H9 (cell line): ENCODE data around the gene PPP1R9A. TPM values are rescaled to one million over a fixed set of nuclear protein-coding genes. Genes with fewer than 3 reads are reported as not detected.

ENCODE experiments used
- DNase-seq: peaks from one replicate; pipeline ENCODE4 v3.0.0-alpha.2; 2017
- H2AFZ ChIP-seq: one replicate; pipeline ENCODE4 v1.6.1; 2013; ENCODE audit warnings: mild to moderate bottlenecking, low read length, control low read depth, moderate library complexity
- H2AK5ac ChIP-seq: 2 replicates; pipeline ENCODE4 v1.6.1; 2013; ENCODE audit warnings: low read length, control low read depth, mixed read lengths; ENCODE audit not compliant: insufficient read length
- H2BK120ac ChIP-seq: one replicate; pipeline ENCODE4 v1.6.1; 2013; ENCODE audit warnings: low read depth, mild to moderate bottlenecking, low read length, control low read depth, inconsistent platforms; ENCODE audit not compliant: poor library complexity, severe bottlenecking
- H2BK12ac ChIP-seq: 2 replicates; pipeline ENCODE4 v1.6.1; 2013; ENCODE audit warnings: low read length, control low read depth, mixed read lengths, low read depth; ENCODE audit not compliant: insufficient read length
- H2BK15ac ChIP-seq: 2 replicates; pipeline ENCODE4 v1.6.1; 2013; ENCODE audit warnings: low read depth, low read length, control low read depth
- H2BK20ac ChIP-seq: one replicate; pipeline ENCODE4 v1.6.1; 2013; ENCODE audit warnings: low read depth, mild to moderate bottlenecking, low read length, control low read depth, inconsistent platforms; ENCODE audit not compliant: poor library complexity, severe bottlenecking
- H2BK5ac ChIP-seq: 2 replicates; pipeline ENCODE4 v1.6.1; 2013; ENCODE audit warnings: low read length, control low read depth, mixed read lengths; ENCODE audit not compliant: insufficient read length
- H3K14ac ChIP-seq: 2 replicates; pipeline ENCODE4 v1.6.1; 2013; ENCODE audit warnings: low read length, control low read depth; ENCODE audit not compliant: insufficient read depth
- H3K18ac ChIP-seq: 2 replicates; pipeline ENCODE4 v1.6.1; 2013; ENCODE audit warnings: low read depth, mild to moderate bottlenecking, mixed read lengths, low read length, control low read depth; ENCODE audit not compliant: insufficient read length
- H3K23ac ChIP-seq: 2 replicates; pipeline ENCODE4 v1.6.1; 2013; ENCODE audit warnings: low read length, control low read depth, mixed read lengths, low read depth; ENCODE audit not compliant: insufficient read length
- H3K23me2 ChIP-seq: 2 replicates; pipeline ENCODE4 v1.6.1; 2013; ENCODE audit warnings: low read depth, mild to moderate bottlenecking, mixed read lengths, low read length, control low read depth; ENCODE audit not compliant: insufficient read length, poor library complexity, severe bottlenecking
- H3K27ac ChIP-seq: 2 replicates; pipeline ENCODE4 v1.5.1; 2013; ENCODE audit warnings: low read length, control low read depth, mixed read lengths, low read depth; ENCODE audit not compliant: insufficient read length
- H3K27me3 ChIP-seq: 2 replicates; pipeline ENCODE4 v1.6.1; 2013; ENCODE audit warnings: low read length, control low read depth, inconsistent platforms; ENCODE audit not compliant: insufficient read depth
- H3K4ac ChIP-seq: 2 replicates; pipeline ENCODE4 v1.6.1; 2013; ENCODE audit warnings: low read depth, mild to moderate bottlenecking, control low read depth, inconsistent platforms, low read length, moderate library complexity
- H3K4me1 ChIP-seq: 2 replicates; pipeline ENCODE4 v1.6.1; 2013; ENCODE audit warnings: low read length, control low read depth, inconsistent platforms; ENCODE audit not compliant: insufficient read depth
- H3K4me2 ChIP-seq: 2 replicates; pipeline ENCODE4 v1.6.1; 2013; ENCODE audit warnings: low read length, control low read depth, mixed read lengths; ENCODE audit not compliant: insufficient read length, insufficient read depth
- H3K56ac ChIP-seq: 2 replicates; pipeline ENCODE4 v1.6.1; 2013; ENCODE audit warnings: low read depth, mild to moderate bottlenecking, mixed read lengths, low read length, control low read depth; ENCODE audit not compliant: insufficient read length
- H3K79me1 ChIP-seq: 2 replicates; pipeline ENCODE4 v1.6.1; 2013; ENCODE audit warnings: low read depth, mild to moderate bottlenecking, moderate library complexity, low read length, control low read depth, inconsistent platforms; ENCODE audit not compliant: insufficient read depth, poor library complexity, severe bottlenecking
- H3K79me2 ChIP-seq: 2 replicates; pipeline ENCODE4 v1.6.1; 2013; ENCODE audit warnings: low read length, control low read depth, inconsistent platforms; ENCODE audit not compliant: insufficient read depth
- H3K9ac ChIP-seq: 2 replicates; pipeline ENCODE4 v1.6.1; 2013; ENCODE audit warnings: low read length, control low read depth, mixed read lengths; ENCODE audit not compliant: insufficient read length; ENCODE audit errors: extremely low read depth
- H3K9me3 ChIP-seq: one replicate; pipeline ENCODE4 v1.6.1; 2013; ENCODE audit warnings: low read depth, low read length, inconsistent platforms; ENCODE audit not compliant: control insufficient read depth
- H3T11ph ChIP-seq: one replicate; pipeline ENCODE4 v1.6.1; 2013; ENCODE audit warnings: mild to moderate bottlenecking, low read length, control low read depth, inconsistent platforms
- H4K20me1 ChIP-seq: one replicate; pipeline ENCODE4 v1.6.1; 2013; ENCODE audit not compliant: control insufficient read depth, insufficient read length, insufficient read depth
- H4K5ac ChIP-seq: 2 replicates; pipeline ENCODE4 v1.6.1; 2013; ENCODE audit warnings: low read depth, mild to moderate bottlenecking, mixed read lengths, low read length, control low read depth; ENCODE audit not compliant: insufficient read length
- H4K8ac ChIP-seq: replicated peaks from 2 replicates; pipeline ENCODE4 v1.6.1; 2013; ENCODE audit warnings: low read length, control low read depth, mixed read lengths, low read depth; ENCODE audit not compliant: insufficient read length
- H4K91ac ChIP-seq: 2 replicates; pipeline ENCODE4 v1.6.1; 2013; ENCODE audit warnings: low read depth, mild to moderate bottlenecking, moderate library complexity, mixed read lengths, low read length, control low read depth; ENCODE audit not compliant: insufficient read length
- H3K27ac Mint-ChIP-seq, 3 experiments: 2 replicates in 2 of 3; 3 replicates in 1 of 3; pipeline ENCODE4 v1.8.0; 2020 to 2021; ENCODE audit warnings: mixed read lengths in 3 of 3, mild to moderate bottlenecking in 1 of 3, moderate library complexity in 1 of 3
- H3K27me3 Mint-ChIP-seq: 2 replicates; pipeline ENCODE4 v1.8.0; 2021; ENCODE audit warnings: low read depth, mild to moderate bottlenecking, moderate library complexity, mixed read lengths
- H3K36me3 Mint-ChIP-seq, 3 experiments: 2 replicates in 2 of 3; 3 replicates in 1 of 3; pipeline ENCODE4 v1.8.0; 2020 to 2021; ENCODE audit warnings: low read depth in 3 of 3, mixed read lengths in 3 of 3; ENCODE audit not compliant: insufficient read depth in 1 of 3
- H3K4me1 Mint-ChIP-seq, 2 experiments: 2 replicates each; pipeline ENCODE4 v1.8.0; 2020; ENCODE audit warnings: mixed read lengths in 2 of 2
- H3K4me3 Mint-ChIP-seq, 2 experiments: 2 replicates in 1 of 2; 3 replicates in 1 of 2; pipeline ENCODE4 v1.8.0; 2020 to 2021; ENCODE audit warnings: mild to moderate bottlenecking in 2 of 2, mixed read lengths in 2 of 2, moderate library complexity in 1 of 2
- H3K9me3 Mint-ChIP-seq, 2 experiments: 2 replicates in 1 of 2; 3 replicates in 1 of 2; pipeline ENCODE4 v1.8.0; 2020; ENCODE audit warnings: mild to moderate bottlenecking in 2 of 2, mixed read lengths in 2 of 2, moderate library complexity in 1 of 2
- WGBS: extraction: QIAGEN DNeasy Blood & Tissue Kit; methylation state at CpG from one replicate; pipeline ENCODE4 v1.1.7; 2013; ENCODE audit warnings: missing lambda C conversion rate, low lambda C conversion rate, mixed read lengths; ENCODE audit not compliant: insufficient read length; ENCODE audit errors: extremely low coverage; 5-methylcytosine and 5-hydroxymethylcytosine counted together
- total RNA-seq: library from RNA; stranded (reverse); gene quantifications from 2 replicates; pipeline ENCODE4 v1.2.1, GENCODE V29; 2021
- TF ChIP-seq, protein P1 (sequence below): fragments of 200-600 bp; sonication (generic); conservative IDR thresholded peaks from 3 replicates; pipeline ENCODE4 v1.8.0; 2021; ENCODE audit warnings: antibody characterized with exemption, mild to moderate bottlenecking

Gene PPP1R9A
- total RNA-seq, 1 experiment from 2014 or later, result 17.0 TPM

- H2BK15ac ChIP-seq, result no peak overlapping the region
- no peak overlapping the region for H3K27ac Mint-ChIP-seq
- no peaks in the 10 kb centered on the region for H4K20me1 ChIP-seq
- WGBS, result no CpG with 5 or more reads among the region's 5 CpGs
- TF ChIP-seq, protein P1, sequence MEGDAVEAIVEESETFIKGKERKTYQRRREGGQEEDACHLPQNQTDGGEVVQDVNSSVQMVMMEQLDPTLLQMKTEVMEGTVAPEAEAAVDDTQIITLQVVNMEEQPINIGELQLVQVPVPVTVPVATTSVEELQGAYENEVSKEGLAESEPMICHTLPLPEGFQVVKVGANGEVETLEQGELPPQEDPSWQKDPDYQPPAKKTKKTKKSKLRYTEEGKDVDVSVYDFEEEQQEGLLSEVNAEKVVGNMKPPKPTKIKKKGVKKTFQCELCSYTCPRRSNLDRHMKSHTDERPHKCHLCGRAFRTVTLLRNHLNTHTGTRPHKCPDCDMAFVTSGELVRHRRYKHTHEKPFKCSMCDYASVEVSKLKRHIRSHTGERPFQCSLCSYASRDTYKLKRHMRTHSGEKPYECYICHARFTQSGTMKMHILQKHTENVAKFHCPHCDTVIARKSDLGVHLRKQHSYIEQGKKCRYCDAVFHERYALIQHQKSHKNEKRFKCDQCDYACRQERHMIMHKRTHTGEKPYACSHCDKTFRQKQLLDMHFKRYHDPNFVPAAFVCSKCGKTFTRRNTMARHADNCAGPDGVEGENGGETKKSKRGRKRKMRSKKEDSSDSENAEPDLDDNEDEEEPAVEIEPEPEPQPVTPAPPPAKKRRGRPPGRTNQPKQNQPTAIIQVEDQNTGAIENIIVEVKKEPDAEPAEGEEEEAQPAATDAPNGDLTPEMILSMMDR, result no peak
- H3K4ac ChIP-seq, result no peak overlapping the region
- H3K4me3 Mint-ChIP-seq, result no peak overlapping the region
- no peaks in the 10 kb centered on the region for H3K4me1 ChIP-seq
- no peak overlapping the region for H2BK120ac ChIP-seq
- no peak overlapping the region for H3K14ac ChIP-seq
- H2BK20ac ChIP-seq, result no peak overlapping the region
- H3K9ac ChIP-seq, result no peak overlapping the region
- H3K18ac ChIP-seq, result no peak overlapping the region
- no peak overlapping the region for H3K56ac ChIP-seq
- no peaks in the 10 kb centered on the region for H3K79me1 ChIP-seq
- no peak overlapping the region for H2AFZ ChIP-seq
- H3K23me2 ChIP-seq, result no peaks in the 10 kb centered on the region
- H3K9me3 Mint-ChIP-seq, result no peaks in the 10 kb centered on the region
- H3T11ph ChIP-seq, result no peak overlapping the region
- no peak overlapping the region for H3K4me2 ChIP-seq
- H4K91ac ChIP-seq, result no peak overlapping the region
- peaks cover 12 to 19% of the 10 kb centered on the region in 2 experiments for H3K4me1 Mint-ChIP-seq
- no peak overlapping the region for H3K27ac ChIP-seq
- H3K79me2 ChIP-seq, result no peaks in the 10 kb centered on the region
- no peak overlapping the region for H3K23ac ChIP-seq
- peaks cover 0 to 17% (median 0%) of the 10 kb centered on the region in 3 experiments; a peak in 2 of 7 replicates for H3K36me3 Mint-ChIP-seq
- H4K8ac ChIP-seq, result no peak overlapping the region
- no peak overlapping the region for H2AK5ac ChIP-seq
- H2BK12ac ChIP-seq, result no peak overlapping the region
- DNase-seq, result no peak
- H2BK5ac ChIP-seq, result no peak overlapping the region
- no peak overlapping the region for H4K5ac ChIP-seq
- no peaks in the 10 kb centered on the region for H3K9me3 ChIP-seq
- no peaks in the 10 kb centered on the region for H3K27me3 ChIP-seq
- H3K27me3 Mint-ChIP-seq, result no peaks in the 10 kb centered on the region
These were observed 362.2 kb downstream of the PPP1R9A start for GRCh38 chr7:95269640-95270039.
